Vagina (tissue), 2 donors: Measurements from ENCODE around the gene ABCG4. TPM values are rescaled to one million over a fixed set of nuclear protein-coding genes. Genes with fewer than 3 reads are reported as not detected.
"Not testable (repeated sequence)": the region's sequence is repeated elsewhere in the genome, so short reads cannot be mapped to it uniquely, and the experiment has no call there.

ENCODE experiments used
- DNase-seq, 2 donors: peaks; one replicate each; pipeline ENCODE4 v3.0.0-alpha.2; 2017; ENCODE audit errors: extremely low spot score in 2 of 2
- H3K27ac ChIP-seq: fragments of 200-600 bp; sonication (generic); one replicate; pipeline ENCODE4 v1.5.1; 2019
- H3K27me3 ChIP-seq: fragments of 200-600 bp; sonication (generic); one replicate; pipeline ENCODE4 v1.5.1; 2019
- H3K36me3 ChIP-seq, 2 donors: fragments of 200-600 bp; sonication (generic); one replicate each; pipeline ENCODE4 v1.5.1; 2017 to 2019
- H3K4me1 ChIP-seq: fragments of 200-600 bp; sonication (generic); one replicate; pipeline ENCODE4 v1.5.1; 2019
- H3K4me3 ChIP-seq, 2 donors: fragments of 200-600 bp; sonication (generic); 1 replicate in 1 of 2; 2 replicates in 1 of 2; pipeline ENCODE4 v1.5.1; 2016 to 2019
- H3K9me3 ChIP-seq: fragments of 200-600 bp; sonication (generic); one replicate; pipeline ENCODE4 v1.5.1; 2019
- POLR2A ChIP-seq, 2 donors: fragments of 450-650 bp; IDR thresholded peaks; one replicate each; pipeline ENCODE4 v1.6.1; 2017; ENCODE audit warnings: antibody characterized with exemption in 2 of 2, mild to moderate bottlenecking in 2 of 2, moderate library complexity in 2 of 2
- POLR2AphosphoS5 ChIP-seq, 2 donors: sonication (generic); formaldehyde crosslinking; IDR thresholded peaks; one replicate each; pipeline ENCODE4 v1.9.0; 2017; ENCODE audit warnings: antibody characterized with exemption in 2 of 2, mild to moderate bottlenecking in 2 of 2, low read depth in 1 of 2; ENCODE audit not compliant: insufficient read depth in 1 of 2
- intact Hi-C: fragments of 100-400 bp; cut with DNase I; formaldehyde crosslinking; loops from one replicate; pipeline ENCODE4 v1.15.1; 2023
- total RNA-seq: library from RNA; depleted of rRNA; stranded (reverse); fragments of >200 nt; gene quantifications from one replicate; pipeline ENCODE4 v1.2.3, GENCODE V29; 2016
- TF ChIP-seq, protein P1 (sequence below), 3 experiments: fragments of 450-650 bp in 2 of 3; fragments of 200-600 bp in 1 of 3; sonication (generic) in 1 of 3; IDR thresholded peaks; one replicate each; pipeline ENCODE4 v1.5.1; 2017 to 2019; ENCODE audit warnings: antibody characterized with exemption in 3 of 3, mild to moderate bottlenecking in 2 of 3, moderate library complexity in 2 of 3

ABCG4 gene
- total RNA-seq, 1 donor from 2014 or later = 3.2 TPM

DNA sequence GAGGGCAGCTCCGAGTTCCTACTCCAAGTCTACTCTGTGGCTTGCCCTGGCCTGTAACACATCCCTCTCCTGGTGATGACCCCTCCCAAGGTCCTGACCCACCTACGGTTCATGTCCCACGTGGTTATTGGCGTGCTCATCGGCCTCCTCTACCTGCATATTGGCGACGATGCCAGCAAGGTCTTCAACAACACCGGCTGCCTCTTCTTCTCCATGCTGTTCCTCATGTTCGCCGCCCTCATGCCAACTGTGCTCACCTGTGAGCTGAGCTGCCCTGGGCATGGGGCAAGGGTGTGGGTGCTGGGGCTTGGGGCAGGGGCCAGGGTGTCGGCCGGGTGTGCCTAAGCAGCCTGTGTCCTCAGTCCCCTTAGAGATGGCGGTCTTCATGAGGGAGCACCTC, 9.6 kb downstream of the ABCG4 start:
- Histone ChIP-seq H3K36me3 (no peaks in the 10 kb centered on the region), H3K4me1 (no peaks in the 10 kb centered on the region), H3K9me3 (no peaks in the 10 kb centered on the region), H3K27ac (no peak overlapping the region), H3K27me3 (no peaks in the 10 kb centered on the region), H3K4me3 (no peak overlapping the region)
- TF ChIP-seq POLR2A (IDR thresholded peaks at IDR 0.05) = no peak
- TF ChIP-seq POLR2AphosphoS5 (IDR thresholded peaks at IDR 0.05; ENCODE audit: insufficient read depth in 1 of 2, low read depth in 1 of 2) = no peak
- TF ChIP-seq, protein P1, sequence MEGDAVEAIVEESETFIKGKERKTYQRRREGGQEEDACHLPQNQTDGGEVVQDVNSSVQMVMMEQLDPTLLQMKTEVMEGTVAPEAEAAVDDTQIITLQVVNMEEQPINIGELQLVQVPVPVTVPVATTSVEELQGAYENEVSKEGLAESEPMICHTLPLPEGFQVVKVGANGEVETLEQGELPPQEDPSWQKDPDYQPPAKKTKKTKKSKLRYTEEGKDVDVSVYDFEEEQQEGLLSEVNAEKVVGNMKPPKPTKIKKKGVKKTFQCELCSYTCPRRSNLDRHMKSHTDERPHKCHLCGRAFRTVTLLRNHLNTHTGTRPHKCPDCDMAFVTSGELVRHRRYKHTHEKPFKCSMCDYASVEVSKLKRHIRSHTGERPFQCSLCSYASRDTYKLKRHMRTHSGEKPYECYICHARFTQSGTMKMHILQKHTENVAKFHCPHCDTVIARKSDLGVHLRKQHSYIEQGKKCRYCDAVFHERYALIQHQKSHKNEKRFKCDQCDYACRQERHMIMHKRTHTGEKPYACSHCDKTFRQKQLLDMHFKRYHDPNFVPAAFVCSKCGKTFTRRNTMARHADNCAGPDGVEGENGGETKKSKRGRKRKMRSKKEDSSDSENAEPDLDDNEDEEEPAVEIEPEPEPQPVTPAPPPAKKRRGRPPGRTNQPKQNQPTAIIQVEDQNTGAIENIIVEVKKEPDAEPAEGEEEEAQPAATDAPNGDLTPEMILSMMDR (IDR thresholded peaks at IDR 0.05) = no peak
- DNase-seq = no peak
- intact Hi-C loops = no loop called here

DNA sequence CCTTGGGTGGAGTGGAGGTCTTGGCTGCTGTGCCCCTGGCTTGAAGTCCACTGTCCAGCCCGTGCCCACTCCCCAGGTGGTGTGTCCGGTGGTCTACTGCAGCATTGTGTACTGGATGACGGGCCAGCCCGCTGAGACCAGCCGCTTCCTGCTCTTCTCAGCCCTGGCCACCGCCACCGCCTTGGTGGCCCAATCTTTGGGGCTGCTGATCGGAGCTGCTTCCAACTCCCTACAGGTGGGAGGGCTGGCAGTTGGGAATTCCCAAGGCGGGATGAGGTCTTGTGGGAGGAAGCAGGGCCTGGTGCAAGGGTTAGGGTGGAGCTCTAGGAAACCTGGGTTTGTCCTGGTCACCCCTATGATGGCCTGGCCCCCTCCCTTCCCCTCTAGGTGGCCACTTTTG, 11.3 kb downstream of the ABCG4 start:
- Histone ChIP-seq H3K4me3 (no peak overlapping the region), H3K36me3 (no peaks in the 10 kb centered on the region), H3K27ac (no peak overlapping the region), H3K9me3 (no peaks in the 10 kb centered on the region), H3K4me1 (no peaks in the 10 kb centered on the region), H3K27me3 (no peaks in the 10 kb centered on the region)
- no peak for DNase-seq
- TF ChIP-seq, protein P1 (IDR thresholded peaks at IDR 0.05) = no peak
- TF ChIP-seq POLR2A (IDR thresholded peaks at IDR 0.05) = no peak
- no peak for TF ChIP-seq POLR2AphosphoS5 (IDR thresholded peaks at IDR 0.05; ENCODE audit: insufficient read depth in 1 of 2, low read depth in 1 of 2)
- intact Hi-C loops = no loop called here

DNA sequence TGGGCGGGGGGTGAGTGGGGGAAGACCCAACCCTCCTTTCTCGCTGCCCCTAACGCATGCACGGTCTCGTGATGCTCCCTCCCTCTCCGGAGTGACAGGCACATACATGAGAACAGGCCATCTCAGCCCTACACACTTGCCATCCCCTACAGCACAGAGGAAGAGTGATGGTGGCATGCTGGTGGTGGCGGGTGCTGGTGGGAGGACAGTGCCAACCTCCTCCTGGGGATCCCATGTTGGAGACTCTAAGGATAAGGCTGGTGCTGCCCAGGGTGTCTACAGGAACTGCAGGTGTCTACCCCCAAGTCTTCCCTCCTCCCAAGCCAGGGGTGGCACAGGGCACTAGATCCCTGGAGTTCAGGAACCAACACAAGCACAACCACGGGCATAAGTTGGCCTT, 13.0 kb downstream of the ABCG4 start:
- H3K4me1 ChIP-seq = no peaks in the 10 kb centered on the region
- no peak overlapping the region for H3K27ac ChIP-seq
- H3K4me3 ChIP-seq = no peak overlapping the region
- H3K36me3 ChIP-seq = no peaks in the 10 kb centered on the region
- H3K27me3 ChIP-seq = no peaks in the 10 kb centered on the region
- no peak for DNase-seq
- no peaks in the 10 kb centered on the region for H3K9me3 ChIP-seq
- intact Hi-C loops = no loop called here
- TF ChIP-seq POLR2AphosphoS5 (IDR thresholded peaks at IDR 0.05; ENCODE audit: insufficient read depth in 1 of 2, low read depth in 1 of 2) (no peak), POLR2A (IDR thresholded peaks at IDR 0.05) (no peak)
- TF ChIP-seq, protein P1 (IDR thresholded peaks at IDR 0.05) = no peak

DNA sequence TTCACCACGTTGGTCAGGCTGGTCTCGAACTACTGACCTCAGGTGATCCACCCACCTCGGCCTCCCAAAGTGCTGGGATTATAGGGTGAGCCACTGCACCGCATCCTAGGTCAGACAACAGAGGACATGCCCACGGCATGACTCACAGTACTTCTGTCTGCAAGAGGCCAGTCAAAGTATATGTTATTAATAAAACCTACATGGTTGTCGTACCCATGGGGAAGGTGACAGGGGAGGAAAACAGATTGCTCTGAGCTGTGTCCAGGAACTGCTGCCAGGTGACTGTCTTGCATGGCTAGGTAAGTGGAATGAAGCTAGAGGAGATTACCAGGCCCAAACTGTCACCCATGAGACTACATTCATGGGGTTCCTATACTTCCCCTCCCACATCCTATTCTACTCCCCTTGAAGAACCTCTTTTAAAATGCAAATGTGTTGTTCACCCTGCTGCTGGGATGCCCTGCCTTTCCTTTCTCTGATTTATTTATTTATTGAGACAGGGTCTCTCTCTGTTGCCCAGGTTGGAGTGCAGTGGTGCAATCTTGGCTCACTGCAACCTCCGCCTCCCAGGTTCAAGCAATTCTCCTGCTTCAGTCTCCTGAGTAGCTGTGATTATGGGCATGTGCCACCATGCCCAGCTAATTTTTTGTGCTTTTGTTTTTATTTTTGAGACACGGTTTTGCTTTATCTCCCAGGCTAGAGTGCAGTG, 17.7 kb downstream of the ABCG4 start:
- H3K9me3 ChIP-seq = no peaks in the 10 kb centered on the region
- H3K27ac ChIP-seq = no peak overlapping the region
- H3K36me3 ChIP-seq = no peaks in the 10 kb centered on the region
- no peak for DNase-seq
- no peak overlapping the region for H3K4me3 ChIP-seq
- no peaks in the 10 kb centered on the region for H3K27me3 ChIP-seq
- H3K4me1 ChIP-seq = peaks cover 11% of the 10 kb centered on the region
- TF ChIP-seq POLR2AphosphoS5 (IDR thresholded peaks at IDR 0.05; ENCODE audit: insufficient read depth in 1 of 2, low read depth in 1 of 2) (peak in 1 of 2 donors; percentile 19), POLR2A (IDR thresholded peaks at IDR 0.05) (no peak)
- intact Hi-C loops = no loop called here

DNA sequence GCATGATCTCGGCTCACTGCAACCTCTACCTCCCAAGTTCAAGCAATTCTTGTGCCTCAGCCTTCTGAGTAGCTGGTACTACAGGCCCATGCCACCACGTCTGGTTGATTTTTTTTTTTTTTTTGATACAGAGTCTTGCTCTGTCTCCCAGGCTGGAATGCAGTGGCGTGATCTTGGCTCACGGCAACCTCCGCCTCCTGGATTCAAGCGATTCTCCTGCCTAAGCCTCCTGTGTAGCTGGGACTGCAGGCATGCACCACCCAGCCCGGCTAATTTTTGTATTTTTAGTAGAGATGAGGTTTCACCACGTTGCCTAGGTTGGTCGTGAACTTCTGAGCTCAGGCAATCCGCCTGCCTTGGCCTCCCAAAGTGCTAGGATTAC, 18.2 kb downstream of the ABCG4 start:
- peaks cover 11% of the 10 kb centered on the region for H3K4me1 ChIP-seq
- intact Hi-C loops, H3K27me3 ChIP-seq, H3K27ac ChIP-seq, H3K9me3 ChIP-seq, H3K4me3 ChIP-seq, DNase-seq, H3K36me3 ChIP-seq: not testable (repeated sequence)

DNA sequence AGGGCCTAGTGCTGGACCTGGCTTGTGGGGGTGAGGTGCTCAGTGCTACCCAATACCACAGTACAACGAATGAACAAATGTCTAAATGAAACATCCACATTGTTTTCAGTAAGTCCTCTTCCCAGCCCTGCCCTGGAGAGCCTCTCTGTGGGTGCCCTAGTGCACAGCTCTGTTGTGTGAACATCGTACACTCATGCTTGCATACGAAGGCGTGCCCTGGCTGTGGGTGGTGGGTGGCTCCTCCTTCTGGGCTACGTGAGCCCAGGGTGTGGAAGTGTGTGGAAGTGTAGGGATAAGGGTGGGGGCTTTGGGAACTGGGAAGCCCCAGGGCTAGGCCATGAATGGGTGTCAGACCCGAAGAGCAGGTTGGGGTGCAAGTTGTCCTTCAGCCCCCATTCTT, 19.1 kb downstream of the ABCG4 start:
- Histone ChIP-seq H3K9me3 (no peaks in the 10 kb centered on the region), H3K4me3 (peak overlapping the region in 1 of 2 donors; percentile 85)
- intact Hi-C loops = no loop called here

More for the DNA sequence above, 19.1 kb downstream of the ABCG4 start:
- Histone ChIP-seq H3K27ac (peak overlapping the region; percentile 94), H3K36me3 (no peaks in the 10 kb centered on the region), H3K4me1 (peaks cover 11% of the 10 kb centered on the region), H3K27me3 (no peaks in the 10 kb centered on the region)
- DNase-seq = no peak
- TF ChIP-seq POLR2AphosphoS5 (IDR thresholded peaks at IDR 0.05; ENCODE audit: insufficient read depth in 1 of 2, low read depth in 1 of 2) (no peak), POLR2A (IDR thresholded peaks at IDR 0.05) (no peak)
- TF ChIP-seq, protein P1 (IDR thresholded peaks at IDR 0.05) = no peak
